Renal cortex interstitium (tissue), 11 donors: ENCODE data around the gene TAF10. TPM values are rescaled to one million over a fixed set of nuclear protein-coding genes. Genes with fewer than 3 reads are reported as not detected.

Experiments
- DNase-seq, 11 donors: peaks; one replicate each; pipeline ENCODE4 v3.0.0-alpha.2; 2013; ENCODE audit warnings: low read depth in 9 of 11, low spot score in 4 of 11; ENCODE audit errors: extremely low read depth in 1 of 11
- polyA plus RNA-seq, 3 donors: library from polyadenylated mRNA; unstranded; fragments of 120-200 nt; gene quantifications; one replicate each; pipeline ENCODE4 v1.2.1, GENCODE V29; 2013; ENCODE audit not compliant: insufficient read length in 3 of 3

TAF10 gene
- polyA plus RNA-seq, 3 donors: 74.3 to 88.5 (median 75.2) TPM

DNA sequence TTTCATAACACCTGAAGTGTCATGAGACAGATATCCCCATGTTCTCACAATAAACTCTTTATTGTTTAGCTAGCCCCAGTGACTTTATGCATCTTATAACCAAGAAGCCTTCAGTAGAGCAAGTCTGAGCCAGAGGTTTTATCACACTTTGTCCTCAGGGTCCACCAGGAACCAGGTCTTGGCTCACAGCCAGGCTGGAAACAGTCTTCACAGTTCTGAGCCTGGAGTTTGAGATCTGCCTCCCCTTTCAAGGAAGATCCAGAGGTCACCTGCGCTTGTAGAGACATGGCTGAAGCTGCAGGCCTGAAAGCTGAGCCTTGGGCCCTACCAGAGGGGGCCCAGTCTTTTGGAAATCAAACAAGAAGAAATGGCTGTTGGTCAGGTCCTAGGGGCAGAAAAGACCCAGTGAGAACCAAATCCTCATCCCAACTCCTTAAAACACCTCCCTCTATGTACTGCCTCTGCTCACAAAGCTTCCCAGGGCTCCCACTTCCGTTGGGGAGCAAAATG lies 12.1 kb downstream of the TAF10 start:
- DNase-seq: no peak

DNA sequence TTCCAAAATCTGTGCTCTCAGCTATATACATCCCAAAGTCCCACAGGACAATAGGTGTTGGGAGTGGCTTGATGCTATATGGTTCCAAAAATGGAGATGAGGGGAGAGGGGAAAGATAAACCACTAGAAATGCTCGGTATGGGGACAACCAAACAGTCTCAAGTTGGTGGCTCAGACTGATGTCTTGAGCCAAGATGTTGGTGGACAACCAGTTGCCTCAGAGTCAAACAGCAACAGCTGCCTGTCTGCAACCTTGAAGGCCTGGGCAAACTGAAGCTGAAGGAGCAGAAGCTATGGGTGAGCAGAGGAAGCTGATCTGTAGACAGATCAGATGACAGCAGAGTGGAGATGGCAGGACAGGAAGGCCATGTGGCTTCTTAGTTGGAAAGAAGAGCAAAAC lies 12.6 kb downstream of the TAF10 start:
- no peak for DNase-seq

DNA sequence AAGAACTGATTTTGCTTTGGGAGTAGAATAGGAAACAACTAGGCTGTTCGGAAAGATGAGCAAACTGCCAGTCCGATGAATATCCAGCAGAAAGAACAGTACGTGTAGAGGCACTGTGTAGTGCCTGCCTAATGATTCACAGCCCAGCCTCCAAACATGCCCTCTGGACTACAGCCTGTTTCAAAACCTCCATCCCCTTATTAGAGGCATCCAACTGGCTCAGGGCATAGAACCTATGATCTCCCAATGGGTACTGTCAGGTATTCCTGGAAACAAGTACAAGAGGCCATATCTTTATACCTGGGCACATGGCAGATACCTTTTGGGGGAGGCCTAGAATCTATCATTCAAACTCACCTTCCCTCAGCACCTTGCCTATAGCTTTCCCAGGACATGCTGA lies 13.5 kb downstream of the TAF10 start:
- no peak for DNase-seq

DNA sequence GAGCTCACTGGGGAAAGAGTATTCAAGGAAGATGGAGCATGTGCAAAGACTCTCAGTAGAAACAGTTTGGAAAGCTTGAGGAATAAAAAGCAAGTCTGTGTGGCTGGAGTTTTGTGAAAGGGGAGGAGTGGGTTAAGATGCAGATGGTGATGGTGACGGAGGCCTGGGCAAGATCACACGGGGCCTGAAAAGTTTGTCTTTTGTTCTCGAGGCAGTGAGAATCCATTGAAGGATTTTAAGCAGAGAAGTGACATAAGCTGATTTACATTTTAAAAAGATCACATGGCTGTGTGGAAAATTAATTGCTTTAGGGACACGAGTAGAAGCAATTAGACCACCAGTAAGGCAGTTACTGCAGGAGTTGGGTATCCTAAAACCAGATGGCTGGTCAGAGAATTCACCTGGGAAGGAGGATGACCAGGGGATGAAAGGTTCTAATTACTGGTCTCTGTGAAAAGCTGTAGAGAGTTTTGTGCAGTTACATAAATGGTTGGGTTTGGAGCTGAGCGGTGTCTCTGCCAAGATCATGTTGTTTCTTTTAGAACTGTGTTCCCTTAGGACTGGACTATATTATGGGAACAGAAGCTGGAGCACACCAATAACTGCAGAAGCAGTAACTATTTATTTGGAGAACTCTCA lies 15.7 kb downstream of the TAF10 start:
- no peak for DNase-seq

DNA sequence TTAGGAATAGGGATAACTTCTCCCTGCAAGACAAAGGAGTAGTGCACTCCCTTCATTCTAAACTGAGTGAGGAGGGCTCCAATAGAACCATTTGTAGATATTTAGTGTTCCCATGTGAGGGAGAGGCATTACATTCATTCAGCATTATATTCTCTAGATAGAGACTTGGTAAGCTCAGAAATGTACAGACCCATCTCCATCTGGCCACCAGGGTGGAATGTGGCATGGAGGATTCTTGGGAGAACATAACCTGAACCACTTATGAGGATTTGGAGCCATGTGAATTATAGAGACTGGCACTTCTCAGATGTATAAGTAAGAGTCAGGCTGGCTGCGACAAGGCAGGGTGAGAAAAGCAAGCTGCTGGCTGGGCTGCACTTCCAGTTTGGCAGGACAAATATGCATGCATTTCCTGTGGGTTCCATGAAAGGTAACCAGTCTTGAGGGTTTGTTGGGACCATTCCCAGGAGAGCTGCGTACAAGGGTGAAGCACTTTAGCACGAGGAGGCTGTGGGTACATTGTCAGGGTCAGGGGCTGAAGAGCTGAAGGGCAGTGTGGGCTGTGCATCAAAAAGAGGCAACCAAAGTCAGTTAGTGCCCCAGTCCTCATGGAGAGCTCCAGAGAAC lies 17.8 kb downstream of the TAF10 start:
- DNase-seq: no peak

DNA sequence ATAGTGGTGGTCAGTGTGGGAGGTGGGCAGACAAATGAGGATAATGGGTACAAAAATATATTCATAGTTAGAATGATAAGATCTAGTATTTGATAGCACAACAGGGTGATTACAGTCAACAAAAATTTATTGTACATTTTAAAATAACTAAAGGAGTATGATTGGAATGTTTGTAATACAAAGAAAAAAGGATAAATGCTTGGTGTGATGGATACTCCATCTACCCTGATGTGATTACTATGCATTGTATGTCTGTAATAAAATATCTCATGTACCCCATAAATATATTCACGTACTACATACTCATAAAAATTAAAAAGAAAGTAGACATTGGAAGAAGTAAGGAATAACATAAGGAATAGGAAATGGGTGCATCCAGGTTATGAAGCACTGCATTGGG lies 24.0 kb downstream of the TAF10 start:
- DNase-seq: no peak

DNA sequence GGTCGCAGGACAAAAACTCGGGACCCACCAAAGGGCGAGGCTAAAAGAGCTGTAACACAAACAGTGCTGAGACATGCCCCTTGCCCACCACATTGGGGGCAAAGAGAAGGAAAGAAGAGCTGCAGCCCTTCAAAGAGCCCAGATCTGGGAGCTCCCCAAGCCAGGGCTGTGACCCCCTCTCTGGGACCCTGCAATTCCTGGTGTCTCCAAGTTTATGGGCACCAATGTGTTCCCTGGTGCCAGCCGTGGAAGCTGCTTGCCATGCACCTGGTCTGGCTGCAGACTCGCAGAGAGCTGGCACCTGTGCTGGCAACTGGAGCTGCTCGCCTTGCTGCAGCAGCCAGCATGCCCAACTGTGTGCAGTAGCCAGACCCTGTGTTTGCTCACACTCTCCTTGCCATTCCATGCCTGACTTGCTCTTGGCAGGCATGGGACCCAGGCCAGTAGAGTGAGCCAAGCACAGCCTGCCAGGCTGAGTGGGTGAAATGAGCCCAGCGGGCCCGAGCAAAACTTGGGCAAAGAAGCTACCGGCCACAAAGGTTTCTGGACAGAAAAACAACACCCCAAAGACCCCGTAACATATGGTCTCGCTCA lies 24.6 kb downstream of the TAF10 start:
- DNase-seq: no peak

DNA sequence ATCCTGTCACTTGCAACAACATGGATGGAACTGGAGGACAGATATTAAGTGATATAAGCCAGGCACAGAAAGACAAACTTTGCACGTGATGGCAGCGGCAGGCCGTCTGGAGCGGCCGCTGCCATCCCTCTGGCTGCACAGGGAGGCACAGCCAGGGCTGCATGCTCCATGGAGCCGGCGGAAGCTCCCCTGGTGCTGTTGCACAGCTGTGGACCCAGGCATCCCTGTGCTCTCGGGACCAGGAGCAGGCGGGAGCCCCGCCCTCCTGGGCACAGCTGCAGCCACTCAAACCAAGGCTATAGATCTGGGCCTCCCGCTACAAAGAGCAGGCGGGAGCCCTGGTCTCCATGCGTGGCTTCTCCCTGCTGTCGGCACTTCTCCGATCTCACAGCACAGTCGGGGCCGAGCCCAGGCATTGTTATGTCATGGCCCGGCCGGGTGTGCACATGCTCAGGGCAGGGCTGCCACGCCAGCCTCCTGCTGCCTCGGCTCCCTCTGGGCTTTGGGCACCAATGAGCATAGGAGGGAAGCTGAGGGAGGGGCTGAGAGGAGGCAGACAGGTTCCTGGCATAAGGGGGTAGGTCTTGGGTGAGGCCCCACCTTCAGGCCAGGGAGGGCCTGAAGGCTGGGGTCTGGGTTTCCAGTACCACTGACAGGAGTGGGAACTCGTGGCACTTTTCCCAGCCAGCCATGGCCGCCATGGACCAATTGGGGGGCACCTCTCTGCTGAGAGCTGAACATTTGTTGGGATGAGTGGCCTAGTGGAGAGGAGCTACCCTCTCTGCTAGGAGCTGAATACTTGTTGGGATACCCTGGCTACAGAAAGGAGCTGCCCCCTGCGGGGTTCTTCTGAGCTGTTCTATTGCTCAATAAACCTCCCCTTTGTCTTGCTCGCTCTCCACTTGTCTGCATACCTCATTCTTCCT lies 25.3 kb downstream of the TAF10 start:
- DNase-seq: no peak

DNA sequence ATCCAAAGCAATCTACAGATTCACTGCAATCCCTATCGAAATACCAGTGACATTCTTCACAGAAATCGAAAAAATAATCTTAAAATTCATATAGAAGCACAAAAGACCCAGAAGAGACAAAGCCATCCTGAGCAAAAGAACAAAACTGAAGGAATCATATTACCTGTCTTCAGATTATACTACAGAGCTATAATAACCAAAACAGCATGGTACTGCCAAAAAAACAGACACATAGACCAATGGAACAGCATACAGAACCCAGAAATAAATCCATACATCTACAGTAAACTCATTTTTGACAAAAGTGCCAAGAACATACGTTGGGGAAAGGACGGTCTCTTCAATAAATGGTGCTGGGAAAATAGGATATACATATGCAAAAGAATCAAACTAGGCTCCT lies 27.5 kb downstream of the TAF10 start:
- no peak for DNase-seq

DNA sequence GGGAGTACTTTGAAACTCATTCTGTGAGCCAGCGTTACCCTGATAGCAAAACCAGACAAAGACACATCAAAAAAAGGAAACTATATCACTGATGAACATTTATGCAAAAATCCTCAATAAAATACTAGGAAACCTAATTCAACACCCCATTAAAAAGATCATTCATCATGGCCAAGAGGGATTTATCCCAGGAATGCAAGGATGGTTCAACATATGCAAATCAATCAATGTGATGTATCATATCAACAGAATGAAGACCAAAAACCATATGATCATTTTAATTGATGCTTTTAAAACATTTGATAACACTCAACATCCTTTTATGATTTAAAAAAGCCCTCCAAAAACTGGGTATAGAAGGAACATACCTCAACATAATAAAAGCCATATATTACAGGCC lies 28.4 kb downstream of the TAF10 start:
- DNase-seq: no peak

DNA sequence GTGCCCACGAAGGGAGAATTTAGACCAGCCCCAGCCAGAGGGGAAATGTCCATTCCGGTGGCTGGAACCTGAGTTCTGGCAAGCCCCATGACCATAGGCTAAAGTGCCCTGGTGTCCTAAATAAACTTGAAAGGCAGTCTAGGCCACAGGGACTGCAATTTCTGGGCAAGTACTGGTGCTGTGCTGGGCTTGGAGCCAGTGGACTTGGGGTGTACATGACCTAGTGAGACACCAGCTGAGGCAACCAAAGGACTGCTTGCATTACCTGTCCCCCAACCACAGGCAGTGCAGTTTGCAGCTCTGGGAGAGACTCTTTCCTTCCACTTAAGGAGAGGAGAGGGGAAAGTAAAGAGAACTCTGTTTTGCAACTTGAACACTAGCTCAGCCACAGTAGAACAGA lies 32.3 kb downstream of the TAF10 start:
- no peak for DNase-seq

DNA sequence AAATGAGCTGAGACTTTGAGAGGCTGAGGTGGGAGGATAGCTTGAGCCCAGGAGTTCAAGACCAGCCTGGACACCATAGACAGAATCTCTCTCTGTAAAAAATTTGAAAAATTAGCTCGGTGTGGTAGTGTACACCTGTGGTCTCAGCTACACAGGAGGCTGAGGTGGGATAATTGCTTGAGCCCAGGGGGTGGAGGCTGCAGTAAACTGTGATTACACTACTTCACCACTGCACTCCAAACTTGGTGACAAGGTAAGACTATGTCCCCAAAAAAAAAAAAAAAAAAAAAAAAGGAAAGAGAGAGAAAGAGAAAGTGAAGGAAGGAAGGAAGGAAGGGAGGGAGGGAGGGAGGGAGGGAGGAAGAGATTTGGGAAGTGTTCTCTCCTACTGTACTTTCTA lies 33.9 kb downstream of the TAF10 start:
- no peak for DNase-seq

DNA sequence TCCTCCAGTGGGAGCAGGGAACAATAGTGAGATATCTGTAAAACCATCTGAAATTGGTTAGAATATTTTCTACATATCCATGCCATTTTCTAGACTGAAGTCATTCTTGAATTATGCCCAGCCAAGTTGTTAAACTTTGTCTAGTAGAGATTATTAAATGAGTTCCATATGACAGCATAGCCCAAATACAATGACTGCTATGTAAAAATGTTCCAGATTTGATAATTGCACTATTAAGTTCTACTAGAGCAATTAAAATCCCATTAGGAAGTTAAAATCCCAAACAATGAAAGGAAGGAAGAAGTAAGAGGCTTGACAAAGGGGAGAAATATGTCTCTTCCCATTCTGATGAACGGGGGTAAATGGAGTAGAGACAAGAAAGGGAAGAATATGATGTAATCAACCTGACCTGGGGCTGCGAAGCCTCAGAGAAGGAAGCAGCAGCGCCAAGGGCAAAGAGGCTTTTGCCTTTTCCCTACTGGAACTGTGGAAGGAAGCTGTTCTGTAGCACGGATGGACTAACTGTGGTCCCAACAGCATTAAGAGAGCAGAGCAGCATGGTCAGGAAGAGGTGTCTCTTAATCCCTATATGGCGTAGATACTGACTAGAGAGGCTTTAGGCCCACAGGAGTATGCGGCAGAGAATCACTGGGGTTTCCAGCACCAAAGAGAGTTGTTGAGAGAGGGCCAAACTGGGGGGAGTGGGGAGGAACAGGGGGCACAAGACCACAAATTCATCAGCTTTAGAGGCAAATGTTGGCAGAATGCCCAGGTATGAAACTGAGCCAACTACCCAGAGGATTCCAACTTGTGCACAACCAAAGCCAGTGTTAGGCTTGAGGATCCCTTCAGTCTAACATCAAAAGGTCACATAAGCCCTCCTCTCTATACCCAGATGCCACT lies 35.3 kb downstream of the TAF10 start:
- peak in 1 of 11 donors; percentile 22 for DNase-seq

DNA sequence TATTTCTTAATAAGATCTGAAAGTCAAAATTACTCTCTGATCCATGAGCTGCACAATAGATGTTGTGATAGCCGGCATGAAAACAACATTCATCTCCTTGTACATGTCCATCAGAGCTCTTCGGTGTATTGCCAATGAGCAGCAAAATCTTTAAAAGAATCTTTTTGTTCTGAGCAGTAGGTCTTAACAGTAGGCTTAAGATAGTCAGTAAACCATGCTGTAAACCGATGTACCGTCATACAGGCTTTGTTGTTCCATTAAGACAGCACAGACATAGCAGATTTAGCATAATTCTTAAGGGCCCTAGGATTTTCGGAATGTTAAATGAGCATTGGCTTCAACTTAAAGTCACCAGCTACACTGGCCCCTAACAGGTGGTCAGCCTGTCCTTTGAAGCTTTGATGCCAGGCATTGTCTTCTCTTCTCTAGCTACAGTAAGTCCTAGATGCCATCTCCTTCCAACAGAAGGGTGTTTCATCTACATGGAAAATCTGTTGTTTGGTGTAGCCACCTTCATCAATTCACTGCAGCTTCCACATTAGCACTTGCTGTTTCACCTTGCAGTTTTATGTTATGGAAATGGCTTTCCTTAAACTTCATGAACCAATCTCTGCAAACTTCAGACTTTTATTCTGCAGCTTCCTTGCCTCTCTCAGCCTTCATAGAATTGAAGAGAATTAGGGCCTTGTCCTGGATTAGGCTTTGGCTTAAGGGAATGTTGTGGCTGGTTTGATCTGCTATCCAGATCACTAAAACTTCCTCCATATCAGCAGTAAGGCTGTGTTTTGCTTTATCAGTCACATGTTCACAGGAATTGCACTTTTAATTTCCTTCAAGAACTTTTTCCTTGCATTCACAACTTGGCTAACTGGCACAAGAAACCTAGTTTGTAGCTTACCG lies 37.0 kb downstream of the TAF10 start:
- no peak for DNase-seq

DNA sequence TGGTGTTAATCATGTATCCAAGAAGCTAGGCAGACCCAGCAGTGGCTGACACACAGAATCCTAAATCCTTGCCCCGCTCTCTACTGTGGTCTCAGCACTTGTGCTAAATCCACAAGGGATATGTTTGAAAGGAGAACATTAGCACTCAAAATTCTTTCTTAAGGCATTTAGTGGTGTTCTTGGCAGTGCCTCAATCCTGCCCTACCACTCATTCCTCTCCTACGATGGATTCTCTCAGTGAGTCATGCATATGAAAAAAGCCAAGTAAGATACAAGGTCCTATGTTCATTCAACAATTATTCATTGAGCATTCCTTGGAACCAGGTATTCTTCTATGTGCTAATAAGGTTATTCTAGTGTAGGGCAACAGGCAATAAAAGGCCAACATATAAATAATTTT lies 39.8 kb downstream of the TAF10 start:
- no peak for DNase-seq

DNA sequence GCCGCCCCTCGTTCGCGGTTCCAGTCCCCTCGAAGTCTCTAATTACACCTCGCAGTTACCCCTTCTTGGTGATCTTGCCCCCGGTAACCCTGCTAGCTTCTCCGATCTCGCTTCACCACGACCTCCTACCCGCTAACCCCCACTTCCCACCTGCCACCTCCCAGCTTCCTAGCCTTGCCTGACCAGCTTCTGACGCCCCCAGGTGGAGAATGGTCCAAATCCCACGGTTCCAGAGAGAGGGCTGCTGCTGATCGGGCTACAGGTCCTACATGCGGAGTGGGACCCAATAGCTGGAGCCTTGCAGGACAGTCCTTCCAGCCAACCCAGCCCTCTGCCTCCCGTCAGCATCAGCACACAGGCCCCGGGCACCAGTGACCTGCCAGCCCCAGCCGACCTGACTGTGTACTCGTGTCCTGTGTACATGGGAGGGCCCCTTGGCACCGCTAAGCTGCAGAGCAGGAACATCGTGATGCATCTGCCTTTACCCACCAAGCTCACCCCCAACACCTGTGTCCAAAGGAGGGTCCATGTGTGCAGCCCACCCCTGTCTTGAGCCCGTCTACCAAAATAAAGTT lies 40.5 kb downstream of the TAF10 start:
- DNase-seq: no peak

DNA sequence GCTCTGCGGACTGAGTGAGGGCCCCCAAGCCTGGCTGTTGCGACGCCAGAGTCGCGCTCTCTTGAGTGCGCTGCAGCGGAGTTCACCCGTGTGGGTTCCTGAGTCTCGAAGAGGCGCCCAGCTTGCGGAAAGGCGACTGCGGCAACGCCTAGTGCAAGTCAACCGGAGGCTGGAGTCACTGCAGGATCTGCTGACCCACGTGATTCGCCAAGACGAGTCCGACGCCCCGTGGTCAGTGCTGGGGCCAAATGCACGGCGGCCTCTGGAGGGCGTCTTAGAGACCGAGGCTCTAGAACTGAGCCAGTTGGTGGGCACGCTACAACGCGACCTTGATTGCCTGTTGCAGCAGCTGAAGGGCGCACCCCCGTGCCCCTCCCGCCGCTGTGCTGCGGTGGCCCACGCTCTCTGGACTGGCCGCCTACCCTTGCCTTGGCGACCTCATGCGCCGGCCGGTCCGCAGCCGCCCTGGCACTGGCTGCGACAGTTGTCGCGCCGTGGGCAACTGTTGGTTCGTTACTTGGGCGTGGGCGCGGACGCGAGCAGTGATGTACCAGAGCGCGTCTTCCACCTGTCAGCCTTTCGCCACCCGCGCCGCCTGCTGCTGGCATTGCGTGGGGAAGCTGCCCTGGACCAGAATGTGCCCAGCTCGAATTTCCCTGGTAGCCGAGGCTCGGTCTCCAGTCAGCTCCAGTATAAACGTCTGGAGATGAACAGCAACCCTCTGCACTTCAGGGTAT lies 41.2 kb downstream of the TAF10 start:
- no peak for DNase-seq
